DND-41 (cell line): ENCODE results near the gene NT5C1B.

ENCODE experiments used
- ATAC-seq: fragments of 200-7000 bp; cut with Tn5 transposase; 3 replicates; pipeline ENCODE4 v1.9.1; 2021; ENCODE audit warnings: low read depth; ENCODE audit not compliant: insufficient read depth
- DNase-seq: peaks from one replicate; pipeline ENCODE4 v3.0.0-alpha.2; 2020
- H2AFZ ChIP-seq: 2 replicates; pipeline ENCODE4 v1.6.0; 2012; ENCODE audit warnings: low read depth, low read length
- H3K27ac ChIP-seq: 2 replicates; pipeline ENCODE4 v1.5.1; 2012; ENCODE audit warnings: low read length, inconsistent platforms
- H3K27me3 ChIP-seq: fragments of 200-600 bp; sonication (generic); 2 replicates; pipeline ENCODE4 v1.6.0; 2012; ENCODE audit warnings: low read length, mild to moderate bottlenecking, inconsistent platforms; ENCODE audit not compliant: insufficient read depth, poor library complexity
- H3K36me3 ChIP-seq: 2 replicates; pipeline ENCODE4 v1.5.1; 2012; ENCODE audit warnings: low read length, inconsistent platforms; ENCODE audit not compliant: insufficient read depth
- H3K4me1 ChIP-seq: 2 replicates; pipeline ENCODE4 v1.5.1; 2012; ENCODE audit warnings: mild to moderate bottlenecking, low read length; ENCODE audit not compliant: insufficient read depth
- H3K4me2 ChIP-seq: 2 replicates; pipeline ENCODE4 v1.6.0; 2012; ENCODE audit warnings: mild to moderate bottlenecking, moderate library complexity, low read length, inconsistent platforms; ENCODE audit not compliant: insufficient read depth
- H3K4me3 ChIP-seq, 2 experiments: fragments of 200-600 bp in 1 of 2; shearing (Covaris generic) in 1 of 2; 2 replicates each; pipeline ENCODE4 v1.5.1; 2012 to 2016; ENCODE audit warnings: inconsistent platforms in 2 of 2, low read length in 2 of 2, mild to moderate bottlenecking in 2 of 2, low read depth in 1 of 2, moderate library complexity in 1 of 2
- H3K79me2 ChIP-seq: 2 replicates; pipeline ENCODE4 v1.6.0; 2012; ENCODE audit warnings: low read length, inconsistent platforms; ENCODE audit not compliant: insufficient read depth
- H3K9ac ChIP-seq: 2 replicates; pipeline ENCODE4 v1.6.0; 2012; ENCODE audit warnings: low read depth, mild to moderate bottlenecking, inconsistent platforms, low read length, moderate library complexity
- H3K9me3 ChIP-seq: 2 replicates; pipeline ENCODE4 v1.5.1; 2012; ENCODE audit warnings: low read length, moderate library complexity, mild to moderate bottlenecking, inconsistent platforms; ENCODE audit not compliant: insufficient read depth, severe bottlenecking
- H4K20me1 ChIP-seq: 2 replicates; pipeline ENCODE4 v1.6.0; 2012; ENCODE audit warnings: low read length; ENCODE audit not compliant: insufficient read depth
- CTCF ChIP-seq: IDR thresholded peaks from 2 replicates; pipeline ENCODE4 v1.5.1; 2012; ENCODE audit warnings: borderline replicate concordance, low read length, moderate library complexity, mild to moderate bottlenecking; ENCODE audit not compliant: poor library complexity, severe bottlenecking; ENCODE audit errors: extremely low read depth
- EZH2 ChIP-seq: IDR thresholded peaks from 3 replicates; pipeline ENCODE4 v1.6.1; 2012; ENCODE audit warnings: borderline replicate concordance, low read depth, mild to moderate bottlenecking, moderate library complexity, low read length, inconsistent platforms; ENCODE audit not compliant: severe bottlenecking

Gene NT5C1B

GRCh38 chr2:18518116-18519111, 71.0 kb downstream of the NT5C1B start:
- H3K27ac ChIP-seq: no peak overlapping the region
- no peaks in the 10 kb centered on the region for H3K79me2 ChIP-seq

GRCh38 chr2:18517386-18517785, 72.0 kb downstream of the NT5C1B start:
- no peaks in the 10 kb centered on the region for H4K20me1 ChIP-seq
- DNase-seq (no peak), ATAC-seq (no peak)
- H2AFZ ChIP-seq: no peak overlapping the region
- no peak overlapping the region for H3K27ac ChIP-seq
- no peaks in the 10 kb centered on the region for H3K9me3 ChIP-seq
- no peaks in the 10 kb centered on the region for H3K36me3 ChIP-seq
- peaks cover 6% of the 10 kb centered on the region for H3K27me3 ChIP-seq
- H3K79me2 ChIP-seq: no peaks in the 10 kb centered on the region
- no peak for TF ChIP-seq CTCF
- no peak for TF ChIP-seq EZH2
- H3K4me1 ChIP-seq: no peaks in the 10 kb centered on the region
- H3K9ac ChIP-seq: no peak overlapping the region
- no peak overlapping the region for H3K4me2 ChIP-seq
- H3K4me3 ChIP-seq: no peak overlapping the region

More at GRCh38 chr2:18518116-18519111, 71.0 kb downstream of the NT5C1B start:
- H3K4me1 ChIP-seq: no peaks in the 10 kb centered on the region
- no peak overlapping the region for H3K9ac ChIP-seq
- ATAC-seq (no peak), DNase-seq (no peak)
- no peak overlapping the region for H2AFZ ChIP-seq
- no peaks in the 10 kb centered on the region for H4K20me1 ChIP-seq
- H3K36me3 ChIP-seq: no peaks in the 10 kb centered on the region
- TF ChIP-seq CTCF (no peak), EZH2 (no peak)
- H3K4me3 ChIP-seq: no peak overlapping the region
- H3K4me2 ChIP-seq: no peak overlapping the region
- peaks cover 6% of the 10 kb centered on the region for H3K27me3 ChIP-seq
- H3K9me3 ChIP-seq: no peaks in the 10 kb centered on the region

- H3K27me3 ChIP-seq: peaks cover 6% of the 10 kb centered on the region
- no peak overlapping the region for H3K27ac ChIP-seq
- H3K4me3 ChIP-seq: no peak overlapping the region
- H2AFZ ChIP-seq: no peak overlapping the region
- no peak overlapping the region for H3K9ac ChIP-seq
- ATAC-seq (no peak), DNase-seq (no peak)
- H3K79me2 ChIP-seq: no peaks in the 10 kb centered on the region
- H3K36me3 ChIP-seq: no peaks in the 10 kb centered on the region
- H3K4me2 ChIP-seq: no peak overlapping the region
- no peaks in the 10 kb centered on the region for H3K4me1 ChIP-seq
- H3K9me3 ChIP-seq: no peaks in the 10 kb centered on the region
- H4K20me1 ChIP-seq: no peaks in the 10 kb centered on the region
- TF ChIP-seq CTCF: no peak
- no peak for TF ChIP-seq EZH2
Observed at GRCh38 chr2:18516112-18516511, 73.3 kb downstream of the NT5C1B start.
